ENCODE data around the gene ZFAND3.

DNA sequence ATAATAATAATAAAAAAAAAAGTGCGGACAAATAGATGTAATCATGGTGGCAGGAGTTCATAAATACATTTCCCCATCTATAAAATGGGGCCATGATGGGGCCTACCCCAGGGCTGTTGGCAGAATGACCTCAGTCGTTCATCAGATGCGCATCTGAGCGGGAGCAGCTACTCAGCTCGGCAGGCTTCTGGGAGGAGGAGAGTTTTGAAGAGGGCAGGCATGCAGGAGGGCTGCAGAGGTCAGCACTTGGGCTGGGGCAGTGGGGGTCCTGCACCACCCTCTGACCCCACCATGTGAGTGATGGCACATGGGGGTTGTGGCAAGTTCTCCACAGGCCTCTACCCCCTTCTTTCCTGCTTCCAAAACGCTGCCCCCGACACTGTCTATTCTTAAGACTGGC, 373.5 kb downstream of the ZFAND3 start:
- TF ChIP-seq POLR2A (IDR thresholded peaks at IDR 0.05; ENCODE audit: low read depth, low read length) (no peak), TAF1 (IDR thresholded peaks at IDR 0.05; ENCODE audit: borderline replicate concordance, low read depth, low read length) (no peak), POLR2AphosphoS5 (IDR thresholded peaks at IDR 0.05; ENCODE audit: low read depth, low read length) (no peak)
